RWPE2 (cell line): ENCODE data around the gene NAP1L4.

Source experiments
- ATAC-seq: fragments of 200-7000 bp; cut with Tn5 transposase; 3 replicates; pipeline ENCODE4 v1.9.1; 2021; ENCODE audit warnings: low read depth
- DNase-seq: peaks from one replicate; pipeline ENCODE4 v3.0.0-alpha.2; 2020; ENCODE audit warnings: low spot score
- H3K27ac ChIP-seq: fragments of 450-650 bp; 2 replicates; pipeline ENCODE4 v1.5.1; 2017; ENCODE audit warnings: mild to moderate bottlenecking; ENCODE audit not compliant: poor library complexity, severe bottlenecking
- H3K27me3 ChIP-seq: fragments of 250-450 bp; sonication (Bioruptor Pico); 2 replicates; pipeline ENCODE4 v1.5.1; 2021; ENCODE audit warnings: mild to moderate bottlenecking, moderate library complexity; ENCODE audit not compliant: insufficient read depth, poor library complexity, severe bottlenecking
- H3K36me3 ChIP-seq: fragments of 250-450 bp; sonication (Bioruptor Pico); 2 replicates; pipeline ENCODE4 v1.5.1; 2020; ENCODE audit warnings: low read depth, mild to moderate bottlenecking, moderate library complexity
- H3K4me1 ChIP-seq: fragments of 250-450 bp; sonication (Bioruptor Pico); 2 replicates; pipeline ENCODE4 v1.5.1; 2021; ENCODE audit warnings: mild to moderate bottlenecking, moderate library complexity; ENCODE audit not compliant: insufficient read depth, poor library complexity, severe bottlenecking
- H3K4me3 ChIP-seq: fragments of 250-450 bp; sonication (Bioruptor Pico); 2 replicates; pipeline ENCODE4 v1.5.1; 2021; ENCODE audit warnings: mild to moderate bottlenecking, moderate library complexity; ENCODE audit not compliant: severe bottlenecking
- H3K9me3 ChIP-seq: fragments of 250-450 bp; sonication (Bioruptor Pico); 2 replicates; pipeline ENCODE4 v1.5.1; 2021; ENCODE audit warnings: mild to moderate bottlenecking, moderate library complexity; ENCODE audit not compliant: severe bottlenecking
- TF ChIP-seq, protein P1 (sequence below): fragments of 450-650 bp; IDR thresholded peaks from one replicate; pipeline ENCODE4 v1.5.1; 2017; ENCODE audit warnings: mild to moderate bottlenecking, moderate library complexity; ENCODE audit not compliant: poor library complexity, severe bottlenecking

The NAP1L4 gene

GRCh38 chr11:3011891-3012885 lies 20.1 kb upstream of the NAP1L4 start:
- Histone ChIP-seq H3K27me3 (no peaks in the 10 kb centered on the region), H3K9me3 (no peaks in the 10 kb centered on the region), H3K27ac (no peak overlapping the region), H3K4me1 (no peaks in the 10 kb centered on the region), H3K36me3 (peaks cover 82% of the 10 kb centered on the region), H3K4me3 (no peak overlapping the region)
- ATAC-seq: no peak
- DNase-seq: no peak
- TF ChIP-seq, protein P1, sequence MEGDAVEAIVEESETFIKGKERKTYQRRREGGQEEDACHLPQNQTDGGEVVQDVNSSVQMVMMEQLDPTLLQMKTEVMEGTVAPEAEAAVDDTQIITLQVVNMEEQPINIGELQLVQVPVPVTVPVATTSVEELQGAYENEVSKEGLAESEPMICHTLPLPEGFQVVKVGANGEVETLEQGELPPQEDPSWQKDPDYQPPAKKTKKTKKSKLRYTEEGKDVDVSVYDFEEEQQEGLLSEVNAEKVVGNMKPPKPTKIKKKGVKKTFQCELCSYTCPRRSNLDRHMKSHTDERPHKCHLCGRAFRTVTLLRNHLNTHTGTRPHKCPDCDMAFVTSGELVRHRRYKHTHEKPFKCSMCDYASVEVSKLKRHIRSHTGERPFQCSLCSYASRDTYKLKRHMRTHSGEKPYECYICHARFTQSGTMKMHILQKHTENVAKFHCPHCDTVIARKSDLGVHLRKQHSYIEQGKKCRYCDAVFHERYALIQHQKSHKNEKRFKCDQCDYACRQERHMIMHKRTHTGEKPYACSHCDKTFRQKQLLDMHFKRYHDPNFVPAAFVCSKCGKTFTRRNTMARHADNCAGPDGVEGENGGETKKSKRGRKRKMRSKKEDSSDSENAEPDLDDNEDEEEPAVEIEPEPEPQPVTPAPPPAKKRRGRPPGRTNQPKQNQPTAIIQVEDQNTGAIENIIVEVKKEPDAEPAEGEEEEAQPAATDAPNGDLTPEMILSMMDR: no peak

DNA sequence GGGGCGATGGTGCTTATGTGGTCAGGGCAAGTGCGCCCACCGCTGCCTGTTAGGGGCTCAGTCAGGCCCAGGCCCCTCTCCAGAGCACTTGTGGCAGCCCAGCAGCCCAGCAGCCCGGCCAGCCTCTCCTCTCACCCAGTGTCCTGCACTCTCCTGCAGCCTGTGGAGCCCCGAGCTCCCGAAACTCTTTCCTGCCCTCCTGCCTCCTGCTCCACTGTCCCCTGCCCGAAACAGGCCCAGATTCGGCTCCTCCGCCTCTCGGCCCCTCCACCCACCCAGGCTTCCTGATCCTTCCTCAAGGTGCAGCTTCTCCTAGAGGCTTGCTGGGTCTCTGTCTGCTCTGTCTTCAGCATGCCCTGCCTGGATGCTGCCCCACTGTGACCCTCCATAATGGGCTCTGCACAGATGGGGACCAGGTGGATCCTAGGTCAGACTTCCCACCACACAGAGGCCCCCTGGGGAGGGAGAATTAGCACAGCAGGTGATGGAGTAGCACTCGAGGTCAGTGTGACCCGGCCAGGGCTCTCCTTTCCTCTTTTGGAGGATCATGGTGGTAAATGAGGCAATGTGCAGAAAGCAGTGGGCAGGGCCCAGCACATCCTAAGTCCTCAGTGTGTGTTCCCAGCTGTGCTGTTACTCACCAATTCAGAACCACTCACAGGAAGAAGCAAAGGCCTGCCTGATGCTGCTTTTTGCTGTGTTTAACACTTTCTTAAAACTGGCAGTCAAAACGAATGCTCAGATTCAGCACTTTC lies 18.6 kb upstream of the NAP1L4 start:
- no peak for ATAC-seq
- no peak for DNase-seq
- Histone ChIP-seq H3K27me3 (no peaks in the 10 kb centered on the region), H3K4me3 (no peak overlapping the region), H3K9me3 (no peaks in the 10 kb centered on the region), H3K36me3 (peaks cover 80% of the 10 kb centered on the region), H3K27ac (no peak overlapping the region), H3K4me1 (no peaks in the 10 kb centered on the region)
- TF ChIP-seq, protein P1: no peak

DNA sequence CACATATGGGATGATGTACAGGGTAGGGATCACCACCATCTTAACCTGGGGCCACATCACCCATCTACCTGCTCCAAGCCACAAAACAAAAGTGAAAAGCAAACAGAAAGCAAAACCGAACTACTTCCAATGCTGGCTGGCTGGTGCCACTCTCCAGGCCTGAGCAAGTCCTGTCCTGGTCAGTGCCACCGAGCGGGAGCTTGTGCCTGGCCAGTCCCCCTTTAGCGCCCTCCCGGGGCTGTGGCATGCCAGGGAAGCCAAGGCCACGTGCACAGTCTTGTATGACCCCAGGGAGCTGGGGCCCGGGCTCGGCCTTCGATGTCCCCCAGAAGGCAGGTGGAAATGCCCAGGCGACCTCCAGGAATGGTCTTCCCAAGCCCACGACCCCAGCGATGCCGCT lies 17.9 kb upstream of the NAP1L4 start:
- Histone ChIP-seq H3K4me3 (no peak overlapping the region), H3K27me3 (no peaks in the 10 kb centered on the region), H3K27ac (no peak overlapping the region), H3K9me3 (no peaks in the 10 kb centered on the region), H3K36me3 (peaks cover 79% of the 10 kb centered on the region), H3K4me1 (no peaks in the 10 kb centered on the region)
- TF ChIP-seq, protein P1: no peak
- DNase-seq (no peak), ATAC-seq (no peak)

GRCh38 chr11:3009481-3009880 lies 17.4 kb upstream of the NAP1L4 start:
- Histone ChIP-seq H3K36me3 (peaks cover 79% of the 10 kb centered on the region), H3K9me3 (no peaks in the 10 kb centered on the region), H3K27ac (no peak overlapping the region), H3K4me1 (peaks cover 2% of the 10 kb centered on the region), H3K27me3 (no peaks in the 10 kb centered on the region), H3K4me3 (no peak overlapping the region)
- ATAC-seq (no peak), DNase-seq (no peak)
- TF ChIP-seq, protein P1: no peak
